ENCODE measurements around the gene EEF1A2. TPM values are rescaled to one million over a fixed set of nuclear protein-coding genes. Genes with fewer than 3 reads are reported as not detected.

EEF1A2 gene
- total RNA-seq, 1 donor from 2014 or later: 0.76 TPM

DNA sequence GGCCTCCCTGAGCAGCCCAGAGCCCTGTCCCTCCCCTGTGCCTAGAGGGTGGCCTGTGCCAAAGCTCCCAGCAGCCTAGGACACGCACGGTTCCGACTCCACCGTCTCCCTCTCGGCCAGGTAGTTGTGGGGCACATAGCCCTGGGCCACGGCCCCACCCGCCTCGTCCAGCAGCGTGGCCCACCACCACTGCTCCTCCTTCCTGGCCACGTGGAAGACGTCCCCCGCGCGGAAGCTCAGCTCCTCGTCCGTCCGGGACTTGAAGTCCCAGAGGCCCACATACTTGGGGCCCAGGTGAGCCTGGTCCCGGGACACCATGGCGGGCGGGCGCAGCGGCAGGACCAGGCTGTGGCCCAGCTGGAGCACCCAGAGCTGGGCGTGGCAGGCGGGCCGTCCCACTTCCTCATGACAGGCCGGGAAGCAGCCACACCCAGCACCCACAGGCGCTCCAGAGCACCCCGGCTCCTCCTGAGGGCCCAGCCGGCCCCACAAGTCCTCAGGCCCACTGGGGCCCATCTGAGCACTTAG lies 38.2 kb upstream of the EEF1A2 start, which contains the start of gene PTK6:
Gene PTK6 (minus strand): TSS at position 380 of the 528 bp plus-strand sequence. CDS start 62 bp downstream, at position 318.
- peak; percentile 48 for ATAC-seq

- peak; percentile 3 for ATAC-seq
These were observed 37.5 kb upstream of the EEF1A2 start for GRCh38 chr20:63536241-63536977.

- peak; percentile 56 for ATAC-seq
These were observed 36.2 kb upstream of the EEF1A2 start for GRCh38 chr20:63534831-63535651.

DNA sequence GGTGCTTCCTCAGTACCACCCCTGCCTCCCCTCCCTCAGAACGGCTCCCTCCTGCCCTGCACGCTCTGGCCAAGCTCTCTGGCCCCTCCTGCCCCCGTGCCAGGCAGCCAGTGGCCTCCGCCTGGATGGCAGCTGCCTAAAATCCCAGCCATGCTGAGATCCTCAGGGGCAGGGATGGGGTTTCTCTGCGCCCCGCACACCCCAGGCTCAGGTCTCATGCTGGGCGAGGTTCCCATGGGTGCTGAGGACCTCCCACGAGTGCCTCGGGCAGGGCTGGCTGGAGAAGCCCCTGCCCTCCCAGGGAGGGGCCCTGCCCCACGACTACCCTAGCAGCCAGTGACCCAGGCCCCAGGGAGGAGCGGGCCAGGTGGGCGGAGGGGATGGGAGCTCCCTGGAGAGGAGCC lies 35.5 kb upstream of the EEF1A2 start:
- no peak for ATAC-seq

DNA sequence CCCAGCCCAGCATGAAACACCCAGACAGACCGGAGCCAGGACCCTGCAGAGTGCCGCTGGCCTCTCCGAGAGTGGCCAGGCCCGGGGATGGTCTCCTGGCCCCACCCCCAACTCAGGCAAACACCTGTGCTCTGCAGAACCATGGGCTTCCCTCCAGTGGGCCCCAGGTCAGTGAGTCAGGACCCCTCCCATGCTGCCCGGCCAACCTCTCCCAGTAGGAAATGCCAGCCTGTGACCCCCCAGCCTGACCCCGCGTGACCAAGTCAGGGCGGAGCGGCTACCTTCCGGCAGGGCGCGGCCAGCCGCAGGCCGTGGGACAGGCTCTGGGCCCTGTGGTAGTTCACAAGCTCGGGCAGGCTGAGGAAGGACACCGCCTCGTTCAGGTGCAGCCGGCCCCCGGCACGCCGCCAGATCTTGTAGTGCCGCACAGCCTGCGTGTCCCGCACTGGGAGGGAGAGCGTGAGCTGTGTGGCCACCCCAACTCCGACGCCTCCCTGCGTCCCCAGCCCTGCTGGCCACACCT lies 35.0 kb upstream of the EEF1A2 start:
- peak; percentile 40 for ATAC-seq

GRCh38 chr20:63533388-63533787 lies 34.5 kb upstream of the EEF1A2 start:
- ATAC-seq: no peak

GRCh38 chr20:63532449-63532971 lies 33.6 kb upstream of the EEF1A2 start:
- ATAC-seq: no peak

DNA sequence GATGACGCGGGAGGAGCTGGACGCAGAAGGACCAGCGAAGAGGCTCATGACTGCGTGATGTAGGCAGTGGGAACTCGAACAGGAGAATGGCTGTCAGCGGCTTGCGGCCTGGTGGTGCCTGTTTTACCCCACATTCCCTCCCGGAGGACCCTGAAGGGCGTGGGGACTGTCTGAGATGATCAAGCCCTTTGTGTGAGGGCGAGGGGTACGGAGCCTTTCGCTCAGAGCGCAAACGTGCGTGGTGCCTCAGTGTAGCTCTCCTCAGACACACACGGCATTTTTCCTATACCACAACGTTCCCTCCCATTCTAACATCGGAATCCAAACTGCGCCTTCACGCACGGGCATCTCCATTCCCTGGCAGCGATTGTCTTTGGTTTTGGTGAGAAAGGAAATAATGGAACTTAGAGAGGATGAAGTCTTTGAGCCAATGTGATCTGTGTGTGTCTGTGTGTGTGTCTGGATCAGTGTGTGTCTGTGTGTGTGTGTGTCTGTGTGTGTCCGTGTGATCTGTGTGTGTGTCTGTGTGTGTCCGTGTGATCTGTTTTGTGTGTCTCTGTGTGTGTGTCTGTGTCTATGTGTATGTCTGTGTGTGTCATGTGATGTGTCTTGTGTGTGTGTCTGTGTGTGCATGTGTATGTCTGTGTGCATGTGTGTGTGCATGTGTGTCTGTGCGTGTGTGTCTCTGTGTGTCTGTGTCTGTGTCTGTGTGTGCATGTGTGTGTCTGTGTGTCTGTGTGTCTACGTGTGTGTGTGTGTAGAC lies 33.0 kb upstream of the EEF1A2 start:
- no peak for ATAC-seq

DNA sequence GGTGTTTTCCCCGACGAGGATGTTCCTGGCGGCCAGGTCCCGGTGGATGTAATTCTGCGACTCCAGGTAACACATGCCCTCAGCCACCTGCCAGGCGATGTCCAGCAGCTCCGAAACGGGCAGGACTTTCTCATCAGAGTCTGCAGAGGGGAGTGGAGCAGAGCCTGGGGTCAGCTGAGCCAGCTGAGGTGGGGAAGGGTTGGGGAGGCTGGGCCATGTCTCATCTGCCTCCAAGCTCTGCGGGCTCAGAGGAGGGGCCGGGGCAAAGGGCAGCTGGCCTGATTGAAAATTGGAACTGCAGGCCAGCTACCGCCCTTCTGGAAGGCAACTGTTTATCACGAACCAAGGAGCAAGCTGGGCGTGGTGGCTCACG lies 31.9 kb upstream of the EEF1A2 start:
- ATAC-seq: no peak

DNA sequence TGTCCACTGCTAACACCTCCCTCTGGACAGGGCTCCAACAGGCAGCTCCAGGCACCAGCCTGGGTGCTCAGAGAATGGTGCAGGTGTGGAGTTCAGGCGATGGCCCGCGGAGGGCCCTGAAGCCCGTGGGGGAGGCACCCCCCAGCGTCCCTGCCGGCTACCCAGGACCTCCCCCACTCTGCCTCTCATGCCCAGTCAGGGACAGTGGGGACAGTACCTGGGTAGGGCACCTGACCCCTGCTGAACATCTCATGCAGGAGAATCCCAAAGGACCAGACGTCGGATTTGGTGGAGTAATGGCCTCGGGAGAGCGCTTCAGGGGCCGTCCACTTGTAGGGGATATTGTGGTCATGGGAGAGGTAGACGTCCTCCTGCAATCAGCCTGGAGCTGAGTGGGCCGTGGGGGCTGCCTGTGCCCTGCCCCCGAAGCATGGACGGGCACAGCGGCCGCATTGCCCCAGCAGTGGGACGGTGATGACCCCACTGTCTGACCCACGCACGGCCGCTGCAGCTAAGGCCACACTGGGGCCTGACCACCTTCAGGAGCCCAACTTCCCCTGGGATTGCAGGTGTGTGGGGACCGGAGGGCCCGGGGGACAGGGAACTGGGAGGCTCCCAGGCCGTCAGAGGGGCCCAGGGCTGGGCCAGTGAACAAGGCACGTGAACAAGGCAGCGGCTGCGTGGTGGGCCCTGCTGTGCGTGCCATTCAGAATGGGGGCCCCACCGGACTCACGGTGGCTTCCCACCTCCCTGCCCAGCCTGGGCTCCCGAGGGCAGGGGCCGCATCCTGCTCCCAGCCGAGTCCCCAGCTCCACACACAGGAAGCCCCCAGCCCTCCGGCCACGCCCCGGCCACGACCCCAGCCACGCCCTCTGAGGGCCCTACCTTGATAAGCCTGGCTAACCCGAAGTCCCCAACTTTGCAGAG lies 31.2 kb upstream of the EEF1A2 start:
- ATAC-seq: no peak

DNA sequence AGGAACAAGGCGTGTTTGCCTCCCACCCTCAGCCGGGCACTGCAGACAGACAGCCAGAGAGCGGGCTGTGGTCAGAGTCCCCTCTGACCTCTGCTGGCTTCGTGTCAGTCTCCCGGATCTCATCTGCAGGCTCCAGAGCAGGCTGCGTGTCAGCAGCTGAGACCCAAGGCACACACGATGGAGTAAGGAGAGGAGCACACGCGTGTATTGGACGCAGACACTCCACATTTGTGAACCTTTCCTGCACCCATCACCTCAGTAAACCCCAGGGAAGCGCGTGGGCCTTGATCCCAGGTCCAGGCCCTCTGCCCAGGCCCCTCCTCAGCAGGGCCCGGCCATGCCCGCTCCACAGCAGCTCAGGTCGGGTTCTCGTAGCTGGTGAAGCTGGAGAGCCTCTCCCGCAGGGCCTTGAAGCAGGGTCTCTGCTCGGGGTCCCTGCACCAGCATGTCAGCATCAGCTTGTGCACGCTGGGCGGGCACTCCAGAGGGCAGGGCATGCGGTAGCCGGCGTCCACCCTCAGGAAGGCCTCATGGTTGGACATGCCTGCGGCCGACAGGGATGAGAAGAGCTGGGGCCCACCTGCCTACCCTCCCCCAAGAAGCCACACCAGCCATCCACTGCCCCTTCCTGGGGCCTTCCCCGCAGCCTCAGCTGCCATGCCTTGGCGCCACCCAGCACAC lies 30.4 kb upstream of the EEF1A2 start:
- ATAC-seq: no peak

DNA sequence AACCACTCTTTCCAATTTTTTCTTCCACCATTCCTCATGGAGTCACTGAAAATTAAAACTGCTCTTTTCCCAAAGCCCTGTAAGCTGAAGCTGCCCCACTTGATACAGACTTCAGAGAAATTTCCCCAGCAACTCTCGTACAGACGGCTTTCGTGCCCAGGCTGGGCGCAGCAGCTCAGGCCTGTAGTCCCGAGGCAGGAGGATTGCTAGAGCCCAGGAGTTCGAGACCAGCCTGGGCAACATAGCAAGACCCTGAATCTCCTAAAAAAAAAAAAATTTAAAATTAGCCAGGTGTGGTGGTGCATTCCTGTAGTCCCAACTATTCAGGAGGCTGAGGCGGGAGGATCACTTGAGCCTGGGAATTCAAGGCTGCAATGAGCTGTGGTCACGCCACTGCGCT lies 28.3 kb upstream of the EEF1A2 start:
- no peak for ATAC-seq

DNA sequence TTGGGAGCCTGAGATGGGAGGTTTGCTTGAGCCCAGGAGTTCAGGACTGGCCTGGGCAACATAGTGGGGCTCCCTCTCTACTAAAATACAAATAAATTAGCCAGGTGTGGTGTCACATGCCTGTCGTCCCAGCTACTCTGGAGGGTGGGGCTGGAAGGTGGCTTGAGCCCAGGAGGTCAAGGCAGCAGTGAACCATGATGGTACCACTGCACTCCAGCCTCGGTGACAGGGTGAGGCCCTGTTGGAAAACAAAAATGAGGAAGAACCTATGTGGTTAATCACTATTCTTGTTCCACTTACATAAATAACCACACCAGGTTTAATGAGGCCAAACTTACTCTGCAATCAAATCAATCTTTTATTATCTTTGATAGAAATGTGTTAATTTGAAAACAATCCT lies 27.1 kb upstream of the EEF1A2 start:
- ATAC-seq: peak; percentile 21

DNA sequence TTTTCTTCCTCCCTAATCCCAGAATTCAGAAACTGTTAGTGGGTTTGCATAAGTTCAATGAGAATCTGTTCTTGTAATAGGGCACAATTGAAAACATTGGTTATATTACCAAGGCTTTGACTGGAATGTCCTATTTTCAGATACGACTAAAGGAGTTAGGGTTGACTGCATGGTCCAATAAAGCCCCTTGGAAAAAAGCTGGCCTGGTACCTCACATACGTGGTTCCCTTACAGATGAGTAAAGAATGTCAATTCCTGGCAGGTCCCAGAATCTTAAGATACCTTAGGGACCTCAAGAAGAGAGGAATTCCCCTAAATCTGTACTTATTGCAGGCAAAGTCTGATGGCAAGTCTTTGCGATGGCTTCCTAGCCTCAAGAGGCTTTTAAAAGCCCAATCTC lies 26.3 kb upstream of the EEF1A2 start:
- no peak for ATAC-seq

DNA sequence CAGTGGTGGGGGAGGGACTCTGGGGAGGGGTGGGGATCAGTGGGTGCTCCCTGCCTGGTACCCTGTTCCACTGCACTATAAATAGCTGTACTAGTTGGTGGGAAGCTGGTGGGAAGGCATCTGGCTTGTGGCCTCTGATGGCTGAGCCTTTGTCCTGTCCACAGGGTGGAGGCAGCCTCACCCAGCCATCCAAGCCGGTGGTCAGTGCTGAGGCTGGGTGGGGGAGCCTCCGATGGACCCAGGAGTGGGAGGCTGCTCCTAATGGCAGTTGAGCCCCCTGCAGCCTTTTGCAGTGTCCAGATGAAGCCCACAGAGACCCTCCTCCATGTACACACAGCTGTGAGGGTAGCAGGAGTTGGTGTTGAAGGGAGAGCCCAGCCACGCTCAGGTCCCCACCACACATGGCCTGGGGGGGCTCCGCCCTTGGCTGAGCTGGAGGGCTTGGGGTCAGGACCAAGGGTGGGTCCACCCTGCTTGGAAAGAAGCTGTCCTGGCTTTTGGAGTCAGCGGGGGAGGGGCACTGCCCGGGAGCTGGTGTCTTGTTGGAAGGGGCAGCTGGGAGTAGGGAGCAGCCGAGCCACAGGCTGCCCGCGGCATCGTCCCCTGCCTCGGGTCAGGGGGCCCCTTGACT lies 24.2 kb upstream of the EEF1A2 start:
- no peak for ATAC-seq

- ATAC-seq: no peak
These were observed 23.4 kb upstream of the EEF1A2 start for GRCh38 chr20:63522091-63522868.

- ATAC-seq: no peak
These were observed 22.7 kb upstream of the EEF1A2 start for GRCh38 chr20:63521602-63522001.

DNA sequence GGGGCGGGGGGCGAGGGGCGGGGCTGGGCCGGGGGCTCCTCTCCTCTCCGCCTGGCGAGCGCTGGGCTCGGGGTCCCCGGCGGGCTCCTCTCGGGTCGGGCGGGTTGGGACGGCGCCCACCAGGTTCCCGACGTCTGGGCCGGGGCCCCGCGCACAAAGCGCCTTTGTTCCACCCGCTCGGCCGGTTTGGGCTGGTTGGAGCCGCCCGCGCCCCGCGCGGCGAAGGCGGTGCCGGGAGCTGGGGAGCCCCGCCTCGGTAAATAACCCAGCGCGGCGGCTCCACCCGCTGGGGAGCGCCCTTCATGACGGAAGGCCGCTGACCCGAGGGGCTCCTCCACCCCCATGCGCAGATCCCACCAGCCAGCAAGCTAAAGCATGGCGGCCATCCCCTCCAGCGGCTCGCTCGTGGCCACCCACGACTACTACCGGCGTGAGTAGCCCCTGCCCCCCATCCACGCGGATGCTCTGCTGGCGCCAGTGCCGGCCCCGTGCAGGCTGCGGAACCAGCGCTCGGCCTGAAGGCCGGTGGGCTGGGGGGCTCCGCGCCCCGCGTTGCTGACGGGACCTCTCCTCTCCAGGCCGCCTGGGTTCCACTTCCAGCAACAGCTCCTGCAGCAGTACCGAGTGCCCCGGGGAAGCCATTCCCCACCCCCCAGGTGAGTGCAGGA lies 22.2 kb upstream of the EEF1A2 start:
- peak; percentile 68 for ATAC-seq

GRCh38 chr20:63520504-63520933 lies 21.6 kb upstream of the EEF1A2 start, which contains the start of gene PPDPF:
Gene PPDPF (plus strand): TSS chr20:63520765. CDS start chr20:63521309, 544 bp downstream.
- ATAC-seq: peak; percentile 83
